HFFc6 (cell line): Measurements from ENCODE around the gene TYSND1. TPM values are rescaled to one million over a fixed set of nuclear protein-coding genes. Genes with fewer than 3 reads are reported as not detected.

Experiments used
- DNase-seq: peaks from one replicate; pipeline ENCODE4 v3.0.0-alpha.2; 2018
- H3K27ac Mint-ChIP-seq: 2 replicates; pipeline ENCODE4 v1.8.0; 2020; ENCODE audit warnings: mild to moderate bottlenecking, mixed read lengths
- H3K27me3 Mint-ChIP-seq: 2 replicates; pipeline ENCODE4 v1.8.0; 2021; ENCODE audit warnings: mild to moderate bottlenecking, moderate library complexity, mixed read lengths; ENCODE audit not compliant: insufficient read depth
- H3K36me3 Mint-ChIP-seq: 2 replicates; pipeline ENCODE4 v1.8.0; 2021; ENCODE audit warnings: low read depth, mixed read lengths
- H3K4me1 Mint-ChIP-seq: 2 replicates; pipeline ENCODE4 v1.8.0; 2020; ENCODE audit warnings: low read depth, mixed read lengths
- H3K4me3 Mint-ChIP-seq: 2 replicates; pipeline ENCODE4 v1.8.0; 2020; ENCODE audit warnings: mild to moderate bottlenecking, moderate library complexity, mixed read lengths
- H3K9me3 Mint-ChIP-seq: 2 replicates; pipeline ENCODE4 v1.8.0; 2020; ENCODE audit warnings: mild to moderate bottlenecking, mixed read lengths
- total RNA-seq, 6 experiments: library from RNA; stranded (reverse); fragmentation: NEBNext Ultra II Directional; extraction: Animal tissue kit (Norgen Biotek cat#: 25700); gene quantifications; 2 replicates in 1 of 6; 3 replicates in 5 of 6; pipeline ENCODE4 v1.2.3, GENCODE V29; 2021
- TF ChIP-seq, protein P1 (sequence below): fragments of 200-600 bp; sonication (generic); IDR thresholded peaks from 2 replicates; pipeline ENCODE4 v1.5.0; 2021; ENCODE audit warnings: antibody characterized with exemption, mild to moderate bottlenecking

The TYSND1 gene
- total RNA-seq, 6 experiments from 2014 or later = 4.6 to 5.7 (median 4.9) TPM

DNA sequence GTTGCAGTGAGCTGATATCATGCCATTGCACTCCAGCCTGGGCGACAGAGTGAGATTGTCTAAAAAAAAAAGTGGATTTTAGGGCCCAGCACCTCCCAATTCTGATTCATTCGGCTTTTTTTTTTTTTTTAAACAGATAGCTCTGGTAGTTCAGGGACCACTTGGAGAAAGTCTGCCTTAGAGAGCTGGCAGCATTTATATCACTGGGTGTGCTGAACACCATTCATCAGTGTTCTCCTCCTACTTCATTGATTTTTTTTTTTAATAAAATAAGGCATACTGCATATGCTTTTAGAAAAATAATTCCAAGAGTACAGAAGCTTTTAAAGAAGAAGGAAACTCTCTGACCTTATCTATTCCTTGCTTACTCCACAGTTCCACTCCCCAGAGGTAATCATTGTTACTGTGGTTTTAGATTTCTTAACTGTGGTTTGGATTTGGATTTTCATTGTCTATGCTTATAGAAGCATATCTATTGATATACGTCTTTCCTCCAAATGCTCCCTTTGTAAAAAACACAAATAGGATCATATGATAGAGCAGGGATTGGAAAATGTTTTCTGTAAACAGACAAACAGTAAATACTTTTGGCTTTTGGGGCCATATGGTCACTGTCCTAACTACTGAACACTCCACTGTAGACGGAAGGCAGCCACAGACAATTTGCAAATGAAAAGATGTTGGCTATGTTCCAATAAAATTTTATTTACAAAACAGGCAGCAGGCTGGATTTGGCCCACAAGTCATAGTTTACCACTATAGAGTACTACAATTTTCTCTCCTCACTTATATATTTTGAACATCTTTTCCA, 44.9 kb upstream of the TYSND1 start:
- Mint-ChIP-seq H3K27ac (peak overlapping the region; percentile 90), H3K36me3 (peaks cover 5% of the 10 kb centered on the region; the same call in 1 of the 2 replicates)

DNA sequence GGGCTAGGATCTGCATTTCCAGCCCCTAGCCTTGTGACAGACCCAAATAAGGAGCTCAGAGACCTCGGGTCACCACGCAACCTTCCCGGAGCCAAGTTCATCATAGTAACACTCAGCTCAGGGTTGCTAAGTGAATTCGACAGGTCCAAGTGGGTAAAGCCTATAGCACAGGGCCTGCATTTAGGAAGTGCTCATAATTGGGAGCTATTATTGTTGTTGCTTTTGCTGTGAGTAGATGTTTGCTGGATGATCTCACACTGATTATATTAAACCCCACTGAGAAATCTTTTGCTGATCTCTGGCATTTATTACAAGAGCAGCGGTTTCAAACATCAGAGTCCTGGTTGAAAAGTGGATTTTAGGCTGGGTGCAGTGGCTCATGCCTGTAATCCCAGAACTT, 44.1 kb upstream of the TYSND1 start:
- H3K4me3 Mint-ChIP-seq = peak overlapping the region; percentile 78
- H3K9me3 Mint-ChIP-seq = no peaks in the 10 kb centered on the region
- peaks cover 63% of the 10 kb centered on the region for H3K4me1 Mint-ChIP-seq
- H3K27ac Mint-ChIP-seq = peak overlapping the region; percentile 88
- TF ChIP-seq, protein P1, sequence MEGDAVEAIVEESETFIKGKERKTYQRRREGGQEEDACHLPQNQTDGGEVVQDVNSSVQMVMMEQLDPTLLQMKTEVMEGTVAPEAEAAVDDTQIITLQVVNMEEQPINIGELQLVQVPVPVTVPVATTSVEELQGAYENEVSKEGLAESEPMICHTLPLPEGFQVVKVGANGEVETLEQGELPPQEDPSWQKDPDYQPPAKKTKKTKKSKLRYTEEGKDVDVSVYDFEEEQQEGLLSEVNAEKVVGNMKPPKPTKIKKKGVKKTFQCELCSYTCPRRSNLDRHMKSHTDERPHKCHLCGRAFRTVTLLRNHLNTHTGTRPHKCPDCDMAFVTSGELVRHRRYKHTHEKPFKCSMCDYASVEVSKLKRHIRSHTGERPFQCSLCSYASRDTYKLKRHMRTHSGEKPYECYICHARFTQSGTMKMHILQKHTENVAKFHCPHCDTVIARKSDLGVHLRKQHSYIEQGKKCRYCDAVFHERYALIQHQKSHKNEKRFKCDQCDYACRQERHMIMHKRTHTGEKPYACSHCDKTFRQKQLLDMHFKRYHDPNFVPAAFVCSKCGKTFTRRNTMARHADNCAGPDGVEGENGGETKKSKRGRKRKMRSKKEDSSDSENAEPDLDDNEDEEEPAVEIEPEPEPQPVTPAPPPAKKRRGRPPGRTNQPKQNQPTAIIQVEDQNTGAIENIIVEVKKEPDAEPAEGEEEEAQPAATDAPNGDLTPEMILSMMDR = no peak
- peak; percentile 33 for DNase-seq
- peaks cover 5% of the 10 kb centered on the region for H3K27me3 Mint-ChIP-seq
- H3K36me3 Mint-ChIP-seq = peaks cover 5% of the 10 kb centered on the region; the same call in 1 of the 2 replicates

More for the DNA sequence above, 44.9 kb upstream of the TYSND1 start:
- peaks cover 60% of the 10 kb centered on the region for H3K4me1 Mint-ChIP-seq
- peak overlapping the region; percentile 78 for H3K4me3 Mint-ChIP-seq
- TF ChIP-seq, protein P1 = no peak
- peaks cover 1% of the 10 kb centered on the region; the same call in 1 of the 2 replicates for H3K27me3 Mint-ChIP-seq
- H3K9me3 Mint-ChIP-seq = no peaks in the 10 kb centered on the region
- no peak for DNase-seq

DNA sequence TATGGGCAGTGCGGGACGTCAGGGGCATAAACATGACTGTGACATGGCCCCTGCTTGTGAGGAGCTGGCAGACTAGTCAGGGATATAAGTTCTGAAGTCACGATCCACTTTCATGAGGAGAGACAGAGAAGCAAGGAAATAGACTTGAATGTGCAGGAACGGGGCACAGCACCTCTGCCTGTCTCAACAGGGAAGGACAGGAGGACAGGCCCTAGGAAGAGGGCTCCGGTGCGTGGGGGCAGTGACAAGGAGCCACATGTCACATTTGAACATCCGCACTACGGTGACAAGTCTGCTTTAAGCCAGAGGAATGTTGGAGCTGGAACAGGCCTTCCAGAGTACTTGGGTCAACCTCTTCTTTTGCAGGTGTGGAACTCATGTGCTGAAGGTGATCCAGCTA, 43.6 kb upstream of the TYSND1 start:
- H3K27ac Mint-ChIP-seq = peak overlapping the region; percentile 88
- TF ChIP-seq, protein P1 = no peak
- peaks cover 7% of the 10 kb centered on the region for H3K27me3 Mint-ChIP-seq
- peaks cover 5% of the 10 kb centered on the region; the same call in 1 of the 2 replicates for H3K36me3 Mint-ChIP-seq
- H3K4me1 Mint-ChIP-seq = peaks cover 60% of the 10 kb centered on the region
- no peaks in the 10 kb centered on the region for H3K9me3 Mint-ChIP-seq
- DNase-seq = no peak
- H3K4me3 Mint-ChIP-seq = peak overlapping the region; percentile 13; the same call in 1 of the 2 replicates

DNA sequence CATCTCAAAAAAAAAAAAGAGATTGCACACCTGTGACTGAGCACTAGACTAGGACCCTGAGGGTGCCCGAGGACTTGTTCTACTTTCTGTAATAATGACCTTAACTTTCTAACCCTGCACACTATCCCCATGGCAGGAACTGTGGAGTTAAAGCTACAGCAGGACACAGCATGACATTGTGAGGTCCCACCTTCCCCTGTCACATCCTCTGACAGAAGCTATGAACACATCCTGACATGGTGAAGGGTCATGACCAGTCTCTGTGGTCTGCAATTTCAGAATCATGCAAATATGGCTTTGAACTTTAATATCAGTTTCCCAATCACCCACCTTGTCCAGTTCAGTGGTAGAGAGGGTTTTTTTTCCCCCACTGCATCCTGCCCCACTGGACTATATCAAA, 42.3 kb upstream of the TYSND1 start:
- DNase-seq = no peak
- no peak overlapping the region for H3K27ac Mint-ChIP-seq
- H3K4me1 Mint-ChIP-seq = peaks cover 47% of the 10 kb centered on the region
- no peak overlapping the region for H3K4me3 Mint-ChIP-seq
- no peaks in the 10 kb centered on the region for H3K36me3 Mint-ChIP-seq
- peaks cover 8% of the 10 kb centered on the region for H3K27me3 Mint-ChIP-seq
- H3K9me3 Mint-ChIP-seq = no peaks in the 10 kb centered on the region
- TF ChIP-seq, protein P1 = no peak

DNA sequence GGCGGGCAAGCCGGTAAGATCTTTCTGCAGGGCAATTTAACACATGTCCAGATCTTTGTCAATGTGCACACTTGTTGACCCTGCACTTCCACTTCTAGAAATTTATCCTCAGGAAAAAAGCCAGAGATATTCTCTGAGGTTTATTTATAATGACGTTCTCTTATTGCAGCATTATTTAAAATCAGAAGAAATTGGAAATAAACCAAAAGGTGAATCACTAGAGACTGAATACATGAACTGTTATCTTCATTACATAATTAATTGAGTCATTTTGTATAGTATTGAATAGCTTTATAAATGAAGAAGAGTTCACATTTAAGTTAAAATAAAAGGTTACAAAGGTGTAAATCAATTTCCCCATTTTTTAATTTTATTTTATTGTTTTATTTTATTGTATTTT, 40.1 kb upstream of the TYSND1 start:
- Mint-ChIP-seq H3K4me3 (no peak overlapping the region), H3K27me3 (peaks cover 12% of the 10 kb centered on the region), H3K4me1 (peaks cover 25% of the 10 kb centered on the region), H3K36me3 (no peaks in the 10 kb centered on the region), H3K27ac (no peak overlapping the region), H3K9me3 (no peaks in the 10 kb centered on the region)
- no peak for DNase-seq
- TF ChIP-seq, protein P1 = no peak
